ENCODE data around the gene SH3YL1.

The SH3YL1 gene

GRCh38 chr2:282371-283263 is 18.8 kb upstream of the SH3YL1 start:
- no peak for DNase-seq (ENCODE audit: low read depth)

DNA sequence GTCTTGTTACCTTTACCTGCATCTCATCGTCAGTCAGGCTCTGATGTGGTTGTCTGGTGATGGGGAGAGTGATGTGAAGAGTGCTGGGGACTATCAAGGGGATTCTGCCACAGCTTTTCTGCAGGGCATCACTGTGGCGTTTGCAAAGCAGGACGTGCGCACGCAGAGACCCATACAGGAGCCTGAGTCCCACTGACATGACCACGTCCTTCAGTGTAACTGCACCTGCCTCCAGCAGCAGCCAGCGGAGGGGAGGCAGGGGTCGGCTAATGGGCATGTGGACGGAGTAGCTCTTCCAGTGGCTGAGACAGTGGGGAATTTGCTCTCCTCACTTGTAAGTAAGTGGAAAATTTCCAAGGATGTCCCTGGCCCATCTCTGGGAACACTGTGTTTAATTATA is 17.5 kb upstream of the SH3YL1 start:
- no peak for DNase-seq (ENCODE audit: low read depth)

DNA sequence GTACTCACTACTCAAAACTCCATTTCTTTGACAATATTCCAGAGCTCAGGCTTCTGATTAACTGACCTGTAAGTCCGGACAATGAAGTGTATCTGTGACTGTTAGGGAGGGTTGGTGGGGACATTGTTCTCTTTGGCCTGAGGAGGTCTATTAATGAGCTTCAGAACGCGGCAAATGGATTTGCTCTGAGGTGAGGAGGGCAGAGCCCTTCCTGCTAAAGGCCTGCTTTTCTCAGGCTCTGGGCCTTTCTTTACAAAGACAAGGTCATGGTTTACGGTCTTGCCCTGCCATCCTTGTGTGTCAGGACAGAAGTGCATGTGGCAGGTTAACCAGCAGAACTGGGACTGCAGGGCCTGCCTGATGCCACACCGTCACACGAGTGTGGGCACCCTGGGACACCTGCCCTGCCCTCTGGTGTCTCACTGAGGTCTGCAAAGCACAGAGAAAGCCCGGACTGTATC is 16.8 kb upstream of the SH3YL1 start:
- no peak for DNase-seq (ENCODE audit: low read depth)

GRCh38 chr2:279956-280649 is 16.3 kb upstream of the SH3YL1 start:
- DNase-seq (ENCODE audit: low read depth): no peak

DNA sequence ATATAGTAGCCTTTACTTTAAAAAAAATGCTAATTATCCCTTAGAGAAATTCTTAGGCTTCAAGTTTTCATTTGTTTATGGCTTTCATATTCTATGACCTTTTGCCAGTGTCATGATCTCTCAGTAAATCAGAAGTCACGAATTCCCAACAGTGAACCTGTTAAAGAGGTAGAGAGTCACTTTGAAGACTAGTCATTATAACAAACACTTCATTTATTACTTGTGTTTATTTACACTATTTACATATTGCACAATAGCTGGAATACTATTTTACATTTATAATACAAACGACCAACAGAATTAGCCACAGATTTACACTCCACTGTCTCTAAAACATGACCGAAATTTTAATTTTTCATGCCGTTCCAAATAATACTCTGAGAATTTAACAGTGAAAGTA is 15.5 kb upstream of the SH3YL1 start:
- no peak for DNase-seq (ENCODE audit: low read depth)

GRCh38 chr2:278927-279320 is 15.1 kb upstream of the SH3YL1 start:
- peak; percentile 30 for DNase-seq (ENCODE audit: low read depth)

GRCh38 chr2:278312-278926 is 14.6 kb upstream of the SH3YL1 start:
- no peak for DNase-seq (ENCODE audit: low read depth)

DNA sequence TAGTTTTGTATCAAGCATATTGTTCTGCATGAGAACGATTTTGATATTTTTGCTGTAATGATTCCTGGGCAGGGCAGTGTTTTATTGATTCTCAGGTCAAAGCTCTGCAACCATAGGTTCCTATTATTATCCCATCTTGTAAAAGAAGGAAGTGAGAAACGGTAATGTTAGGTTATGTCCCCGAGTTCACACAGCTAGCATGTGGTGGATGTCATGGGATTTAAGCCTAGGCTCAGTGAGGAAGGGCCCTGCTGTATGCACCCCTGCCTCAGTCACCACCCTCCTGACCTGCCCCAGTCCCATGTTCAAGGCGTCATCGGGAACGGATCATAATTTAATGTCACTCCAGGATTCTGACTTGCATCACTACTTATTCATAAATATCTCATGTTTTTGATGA is 11.6 kb upstream of the SH3YL1 start:
- no peak for DNase-seq (ENCODE audit: low read depth)

DNA sequence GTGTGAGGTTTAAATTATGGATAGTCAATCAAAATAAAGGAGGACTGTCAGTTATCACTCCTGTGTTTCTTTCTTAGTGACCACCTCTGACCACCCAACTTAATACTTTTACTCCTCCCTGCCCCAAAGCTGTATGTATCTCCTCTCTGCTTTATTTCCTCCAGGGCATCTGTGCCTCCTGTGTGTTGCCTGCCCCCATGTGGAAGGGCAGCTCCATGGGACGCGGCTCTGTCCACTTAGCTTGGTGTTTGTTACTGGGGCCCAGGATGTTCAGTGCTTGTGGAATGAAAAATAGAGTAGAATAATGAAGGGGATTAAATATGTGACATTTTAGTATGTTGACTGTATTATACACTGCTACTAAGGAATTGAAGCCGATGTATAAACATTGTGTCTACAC is 10.7 kb upstream of the SH3YL1 start:
- no peak for DNase-seq (ENCODE audit: low read depth)

DNA sequence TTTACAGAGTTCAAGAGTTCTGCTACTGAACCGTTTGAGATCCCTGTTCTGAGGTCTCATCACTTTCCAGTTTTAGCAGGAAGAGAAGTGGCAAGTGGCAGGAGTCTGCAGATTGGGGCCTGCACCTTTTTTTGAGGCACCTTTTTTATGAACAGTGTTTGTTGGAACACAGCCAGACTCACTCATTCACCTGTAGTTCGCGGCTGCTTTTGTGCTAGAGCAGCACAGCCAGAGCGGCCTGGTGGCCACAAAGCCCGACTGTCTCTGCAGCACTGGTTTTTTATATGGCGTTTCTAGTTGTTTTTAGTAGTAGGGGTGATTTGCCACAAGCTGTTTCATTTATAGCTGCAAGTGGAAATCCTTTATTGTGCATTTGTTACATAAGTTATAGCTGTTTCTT is 9.5 kb upstream of the SH3YL1 start:
- no peak for DNase-seq (ENCODE audit: low read depth)

DNA sequence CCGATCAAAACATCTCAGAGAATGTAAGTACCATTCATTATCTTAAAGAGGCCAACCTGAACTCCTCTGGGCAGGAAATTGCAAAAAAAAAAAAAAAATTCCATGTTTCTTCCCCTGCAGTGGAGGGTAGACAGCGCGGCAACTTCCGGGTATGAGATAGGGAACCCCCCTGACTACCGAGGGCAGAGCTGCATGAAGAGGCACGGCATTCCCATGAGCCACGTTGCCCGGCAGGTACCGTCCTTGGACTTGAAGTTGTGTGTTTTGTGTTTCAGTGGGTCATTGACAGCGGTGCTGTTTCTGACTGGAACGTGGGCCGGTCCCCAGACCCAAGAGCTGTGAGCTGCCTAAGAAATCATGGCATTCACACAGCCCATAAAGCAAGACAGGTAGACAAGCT is 8.1 kb upstream of the SH3YL1 start:
- DNase-seq (ENCODE audit: low read depth): no peak

DNA sequence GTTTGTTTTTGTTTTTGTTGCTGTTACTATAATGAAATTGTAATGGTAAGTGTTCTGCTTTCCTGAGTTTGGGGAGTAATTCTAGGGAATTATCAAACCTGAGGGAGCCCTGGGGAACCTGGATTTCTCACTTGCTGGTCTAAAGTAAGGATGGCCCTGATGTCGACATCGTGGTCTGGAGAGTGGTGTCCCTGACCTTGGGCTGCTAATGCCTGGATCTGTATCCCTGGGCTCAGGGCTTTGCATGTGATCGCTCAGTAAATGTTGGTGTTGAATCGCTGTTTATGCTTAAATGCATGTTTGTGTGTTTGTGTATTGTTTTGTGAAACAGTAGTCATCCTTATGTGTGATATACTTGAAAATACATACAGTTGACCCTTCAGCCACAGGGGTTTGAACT is 7.0 kb upstream of the SH3YL1 start:
- no peak for DNase-seq (ENCODE audit: low read depth)

DNA sequence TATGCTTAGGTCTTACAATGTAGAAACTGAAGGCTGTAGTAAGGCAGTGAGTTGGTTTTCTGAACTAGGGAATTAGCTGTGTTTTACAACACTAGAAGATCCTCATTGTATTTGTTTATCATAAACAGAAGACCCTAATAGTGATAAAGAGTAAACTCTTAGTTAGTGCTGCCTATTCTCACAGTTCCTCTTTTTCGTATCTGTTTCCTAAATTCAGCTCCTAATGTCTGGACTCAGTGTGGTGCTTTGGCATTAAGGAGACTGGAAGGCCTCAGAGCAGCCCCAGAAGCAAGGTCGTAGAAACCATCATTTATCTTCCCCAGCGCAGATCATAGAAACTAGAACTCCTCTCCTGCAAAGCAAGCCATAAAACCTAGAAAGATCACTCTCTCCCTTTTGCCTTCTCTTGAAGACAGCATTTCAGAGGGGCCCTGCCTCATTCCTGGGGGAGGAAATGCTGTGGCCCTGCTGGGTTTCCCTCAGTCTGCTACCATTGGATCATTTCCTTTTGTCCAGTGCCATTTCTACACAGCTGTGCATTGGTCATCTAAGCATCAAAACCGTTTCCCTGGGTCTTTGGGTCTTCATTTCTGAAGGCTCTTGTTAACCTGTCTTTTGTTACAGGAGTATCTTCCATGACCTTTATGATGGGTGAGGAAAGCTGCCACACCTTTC is 5.7 kb upstream of the SH3YL1 start:
- DNase-seq (ENCODE audit: low read depth): no peak

DNA sequence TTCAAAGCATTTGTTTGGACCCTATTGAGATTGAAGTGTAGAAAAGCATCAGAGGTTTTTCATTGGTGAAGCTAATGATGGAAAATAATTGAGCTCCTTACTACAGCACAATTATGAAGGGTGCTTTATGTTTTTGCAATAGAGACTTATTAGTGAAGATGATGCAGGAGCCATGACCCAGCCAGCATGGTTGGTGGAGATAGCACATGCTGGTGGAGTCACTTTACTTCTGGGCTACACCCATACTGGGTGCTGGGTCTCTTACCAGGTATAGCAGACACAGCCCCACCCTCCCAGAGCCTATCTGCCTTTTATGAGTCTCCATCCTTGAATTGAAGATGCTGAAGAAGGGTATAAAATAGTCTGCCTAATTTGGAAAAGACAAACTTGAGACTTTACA is 4.5 kb upstream of the SH3YL1 start:
- no peak for DNase-seq (ENCODE audit: low read depth)

- peak; percentile 90 for DNase-seq (ENCODE audit: low read depth)
Measured at GRCh38 chr2:264493-265468, 949 bp upstream of the SH3YL1 start, which contains the start of gene ACP1. Gene ACP1 (plus strand): TSS chr2:264947. CDS start chr2:264965, 18 bp downstream.

DNA sequence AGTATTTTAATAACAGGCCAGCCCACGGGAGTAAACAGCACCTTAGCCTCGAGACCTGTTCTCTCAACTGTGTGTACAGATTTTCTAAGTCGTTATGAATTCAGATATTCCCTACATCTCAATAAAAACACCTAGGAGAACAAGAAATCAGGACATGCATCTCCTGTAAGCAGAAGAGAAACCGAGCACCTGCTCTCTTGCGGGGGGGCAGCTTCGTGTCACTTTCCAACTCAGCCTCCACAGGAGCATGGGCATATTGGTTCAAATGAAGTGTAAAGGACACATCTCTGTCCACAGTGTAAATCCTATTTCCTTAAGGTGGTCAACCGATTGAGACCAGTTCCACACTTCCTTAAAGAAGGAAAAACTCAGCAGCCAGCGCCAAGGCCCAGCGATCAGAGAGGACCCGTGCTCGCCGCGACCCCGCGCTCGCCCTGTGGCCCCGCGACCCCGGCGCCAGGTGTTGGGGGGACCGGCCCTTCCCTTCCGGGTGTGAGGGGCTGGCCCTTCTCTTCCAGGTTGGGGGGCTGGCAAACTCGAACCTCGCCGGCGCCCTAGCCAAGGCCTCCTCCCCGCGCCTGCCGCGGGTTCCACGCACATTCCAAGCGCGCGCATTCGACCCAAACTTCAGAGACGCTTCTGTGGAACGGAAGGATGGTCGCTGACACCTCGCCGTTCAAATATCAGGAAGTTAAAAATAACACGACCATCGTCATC is 652 bp downstream of the SH3YL1 start:
- DNase-seq (ENCODE audit: low read depth): no peak

DNA sequence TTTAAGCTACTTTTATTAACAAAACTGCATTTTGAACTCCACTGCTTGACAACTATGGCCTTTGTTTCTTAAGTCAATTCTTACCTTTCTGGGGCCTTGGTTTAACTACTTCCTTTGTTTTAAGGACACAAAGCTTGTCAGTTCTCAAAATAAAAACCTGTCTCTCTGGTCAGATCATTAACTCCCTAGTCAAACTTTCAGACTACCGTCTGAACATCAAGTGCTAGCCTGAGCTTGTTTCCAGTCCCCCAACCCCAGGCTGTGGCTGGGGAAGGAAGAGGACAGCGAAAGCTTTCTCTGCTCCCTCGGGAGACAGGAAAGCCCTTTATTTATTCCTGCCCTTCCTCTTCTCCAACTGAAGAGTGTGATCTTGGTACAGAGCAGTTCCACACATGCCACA is 1.7 kb downstream of the SH3YL1 start:
- no peak for DNase-seq (ENCODE audit: low read depth)

DNA sequence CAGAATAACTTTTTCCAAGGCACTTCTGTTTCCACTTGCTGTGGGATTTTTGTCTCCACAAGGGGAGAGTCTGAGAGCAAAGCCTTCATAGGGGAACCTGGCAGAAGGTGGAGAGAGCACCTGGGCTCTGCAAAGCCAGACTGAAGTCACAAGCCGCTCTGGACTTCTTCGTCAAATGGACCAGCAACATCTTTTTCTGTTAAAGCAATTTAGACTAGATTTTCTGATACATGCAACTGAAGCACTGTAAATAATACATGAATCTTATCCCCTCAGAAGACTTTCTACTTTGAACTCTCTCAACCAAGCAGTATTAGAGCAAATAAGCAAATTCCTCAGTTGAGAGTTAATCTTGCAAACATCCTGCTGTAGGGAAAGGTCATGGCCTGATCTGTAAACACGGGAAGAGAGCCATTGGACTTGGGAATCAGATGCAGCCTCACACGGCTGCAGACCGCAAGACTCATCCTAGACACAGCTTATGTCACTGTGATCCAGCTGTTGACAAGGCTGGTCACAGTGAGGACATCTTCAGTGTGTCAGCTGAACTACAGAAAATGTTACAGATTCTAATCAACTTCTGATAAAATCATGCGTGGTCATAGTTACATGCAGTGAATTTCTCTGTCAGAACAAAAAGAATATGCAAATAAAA is 3.2 kb downstream of the SH3YL1 start:
- DNase-seq (ENCODE audit: low read depth): no peak

DNA sequence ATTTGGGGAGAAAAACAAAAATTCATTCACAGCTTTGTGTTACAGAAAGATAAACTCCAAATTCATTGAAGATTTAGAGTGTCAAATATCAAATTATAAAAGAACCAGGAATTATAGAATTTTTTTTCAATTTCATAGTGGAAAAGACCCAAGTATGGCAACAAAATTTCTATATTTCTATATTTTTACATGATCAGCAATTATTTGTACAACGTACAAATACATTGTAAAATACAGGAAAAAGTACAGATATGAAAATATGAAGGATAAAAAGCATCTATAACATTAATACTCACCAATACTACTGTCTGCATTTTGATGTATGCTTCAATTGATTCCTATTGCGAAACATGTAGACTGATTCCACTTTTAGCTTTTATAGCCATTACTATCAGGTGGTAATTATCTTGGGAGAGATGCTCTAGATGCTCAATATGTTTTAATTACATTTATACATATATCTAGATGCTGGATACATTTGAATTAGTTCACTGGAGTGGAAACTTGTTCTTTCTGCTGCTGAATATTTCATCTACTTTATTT is 4.0 kb downstream of the SH3YL1 start:
- no peak for DNase-seq (ENCODE audit: low read depth)

DNA sequence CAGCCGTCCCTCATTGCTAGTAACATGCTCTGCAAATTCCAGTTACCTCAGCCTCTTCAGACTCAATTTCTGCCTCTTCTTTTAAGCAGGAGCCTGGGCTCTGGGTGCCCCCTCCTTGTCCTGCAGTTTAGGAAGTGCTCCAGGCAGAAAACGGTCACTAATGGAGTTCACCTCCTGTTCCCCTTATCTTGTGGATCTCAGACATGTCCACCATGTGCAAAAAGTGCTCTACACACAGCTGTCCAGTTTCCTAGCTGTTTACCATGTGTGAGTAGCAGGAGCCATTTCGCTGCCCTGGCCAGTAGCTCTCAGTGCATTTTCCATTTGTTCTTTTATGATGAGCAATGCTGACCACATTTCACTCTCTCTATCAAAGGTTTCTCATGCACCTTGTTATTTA is 4.9 kb downstream of the SH3YL1 start:
- no peak for DNase-seq (ENCODE audit: low read depth)

All from fibroblast of gingiva (primary cell).